DOHH2 (cell line): Measurements from ENCODE around the gene SRGAP1.

Source experiments
- EZH2phosphoT487 ChIP-seq: fragments of 200-600 bp; sonication (generic); IDR thresholded peaks from 2 replicates; pipeline ENCODE4 v1.6.1; 2017; ENCODE audit warnings: borderline replicate concordance, mild to moderate bottlenecking, antibody characterized with exemption, low read length, moderate library complexity, mixed read lengths
- TF ChIP-seq, protein P1 (sequence below): fragments of 200-600 bp; sonication (generic); IDR thresholded peaks from one replicate; pipeline ENCODE4 v1.5.1; 2014; ENCODE audit warnings: antibody characterized with exemption, mild to moderate bottlenecking, low read depth, low read length; ENCODE audit not compliant: poor library complexity, severe bottlenecking

DNA sequence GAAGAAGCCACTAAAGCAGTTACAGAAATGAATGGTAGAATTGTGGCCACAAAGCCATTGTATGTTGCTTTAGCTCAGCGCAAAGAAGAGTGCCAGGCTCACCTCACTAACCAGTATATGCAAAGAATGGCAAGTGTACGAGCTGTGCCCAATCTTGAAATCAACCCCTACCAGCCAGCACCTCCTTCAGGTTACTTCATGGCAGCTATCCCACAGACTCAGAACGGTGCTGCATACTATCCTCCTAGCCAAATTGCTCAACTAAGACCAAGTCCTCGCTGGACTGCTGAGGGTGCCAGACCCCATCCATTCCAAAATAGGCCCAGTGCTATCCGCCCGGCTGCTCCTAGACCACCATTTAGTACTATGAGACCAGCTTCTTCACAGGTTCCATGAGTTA lies 21.5 kb upstream of the SRGAP1 start:
- no peak for TF ChIP-seq EZH2phosphoT487
- TF ChIP-seq, protein P1, sequence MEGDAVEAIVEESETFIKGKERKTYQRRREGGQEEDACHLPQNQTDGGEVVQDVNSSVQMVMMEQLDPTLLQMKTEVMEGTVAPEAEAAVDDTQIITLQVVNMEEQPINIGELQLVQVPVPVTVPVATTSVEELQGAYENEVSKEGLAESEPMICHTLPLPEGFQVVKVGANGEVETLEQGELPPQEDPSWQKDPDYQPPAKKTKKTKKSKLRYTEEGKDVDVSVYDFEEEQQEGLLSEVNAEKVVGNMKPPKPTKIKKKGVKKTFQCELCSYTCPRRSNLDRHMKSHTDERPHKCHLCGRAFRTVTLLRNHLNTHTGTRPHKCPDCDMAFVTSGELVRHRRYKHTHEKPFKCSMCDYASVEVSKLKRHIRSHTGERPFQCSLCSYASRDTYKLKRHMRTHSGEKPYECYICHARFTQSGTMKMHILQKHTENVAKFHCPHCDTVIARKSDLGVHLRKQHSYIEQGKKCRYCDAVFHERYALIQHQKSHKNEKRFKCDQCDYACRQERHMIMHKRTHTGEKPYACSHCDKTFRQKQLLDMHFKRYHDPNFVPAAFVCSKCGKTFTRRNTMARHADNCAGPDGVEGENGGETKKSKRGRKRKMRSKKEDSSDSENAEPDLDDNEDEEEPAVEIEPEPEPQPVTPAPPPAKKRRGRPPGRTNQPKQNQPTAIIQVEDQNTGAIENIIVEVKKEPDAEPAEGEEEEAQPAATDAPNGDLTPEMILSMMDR: no peak
